Left ventricle myocardium inferior (tissue), 1 donor: ENCODE results near the gene B3GNT5. TPM values are rescaled to one million over a fixed set of nuclear protein-coding genes. Genes with fewer than 3 reads are reported as not detected.

ENCODE experiments used
- DNase-seq: peaks from one replicate; pipeline ENCODE4 v3.0.0-alpha.2; 2020
- H3K27ac ChIP-seq: fragments of 200-600 bp; replicated peaks from 2 replicates; pipeline ENCODE4 v1.8.0; 2021
- H3K27me3 ChIP-seq: fragments of 200-600 bp; 2 replicates; pipeline ENCODE4 v1.8.0; 2021; ENCODE audit warnings: low read depth
- H3K36me3 ChIP-seq: fragments of 200-600 bp; 2 replicates; pipeline ENCODE4 v1.8.0; 2021
- H3K4me1 ChIP-seq: fragments of 200-600 bp; 2 replicates; pipeline ENCODE4 v1.8.0; 2021
- H3K4me3 ChIP-seq: fragments of 200-600 bp; 2 replicates; pipeline ENCODE4 v1.8.0; 2021; ENCODE audit warnings: mild to moderate bottlenecking, moderate library complexity
- H3K9me3 ChIP-seq: fragments of 200-600 bp; replicated peaks from 2 replicates; pipeline ENCODE4 v1.8.0; 2021
- CTCF ChIP-seq: fragments of 200-600 bp; IDR thresholded peaks from 2 replicates; pipeline ENCODE4 v1.8.0; 2021; ENCODE audit warnings: antibody characterized with exemption, mild to moderate bottlenecking, borderline replicate concordance
- intact Hi-C: fragments of 100-400 bp; cut with micrococcal nuclease; formaldehyde crosslinking; loops from one replicate; pipeline ENCODE4 v1.11.0; 2022
- total RNA-seq: library from RNA; stranded (reverse); fragmentation: NEBNext Ultra II Directional; extraction: Animal tissue kit (Norgen Biotek cat#: 25700); gene quantifications from one replicate; pipeline ENCODE4 v1.2.1, GENCODE V29; 2021
- donor health status: DM: no; HTN: yes; CAD: no; lungs with severe emphysema.

B3GNT5 gene
- total RNA-seq, 1 donor from 2014 or later: 2.1 TPM

GRCh38 chr3:183230826-183231225, 22.2 kb upstream of the B3GNT5 start:
- TF ChIP-seq CTCF: no peak
- Histone ChIP-seq H3K9me3 (no peaks in the 10 kb centered on the region), H3K36me3 (no peaks in the 10 kb centered on the region), H3K4me1 (peaks cover 7% of the 10 kb centered on the region), H3K4me3 (no peak overlapping the region), H3K27ac (no peak overlapping the region), H3K27me3 (no peaks in the 10 kb centered on the region)
- no peak for DNase-seq
- intact Hi-C loops: no loop called here

- Histone ChIP-seq H3K27me3 (no peaks in the 10 kb centered on the region), H3K36me3 (no peaks in the 10 kb centered on the region), H3K4me1 (peaks cover 7% of the 10 kb centered on the region), H3K9me3 (no peaks in the 10 kb centered on the region), H3K4me3 (no peak overlapping the region), H3K27ac (no peak overlapping the region)
- intact Hi-C loops: no loop called here
- TF ChIP-seq CTCF: no peak
- DNase-seq: no peak
Observed at GRCh38 chr3:183233966-183234365, 19.1 kb upstream of the B3GNT5 start.

- intact Hi-C loops: no loop called here
- H3K27me3 ChIP-seq: no peaks in the 10 kb centered on the region
- no peak overlapping the region for H3K4me3 ChIP-seq
- H3K4me1 ChIP-seq: peaks cover 3% of the 10 kb centered on the region
- no peaks in the 10 kb centered on the region for H3K36me3 ChIP-seq
- DNase-seq: no peak
- TF ChIP-seq CTCF: no peak
- H3K9me3 ChIP-seq: peaks cover 18% of the 10 kb centered on the region
- H3K27ac ChIP-seq: no peak overlapping the region
Observed at GRCh38 chr3:183239046-183239445, 14.0 kb upstream of the B3GNT5 start.

GRCh38 chr3:183242431-183242830, 10.6 kb upstream of the B3GNT5 start:
- no peaks in the 10 kb centered on the region for H3K27me3 ChIP-seq
- H3K4me1 ChIP-seq: peaks cover 11% of the 10 kb centered on the region
- H3K36me3 ChIP-seq: no peaks in the 10 kb centered on the region
- intact Hi-C loops: no loop called here
- H3K9me3 ChIP-seq: peaks cover 18% of the 10 kb centered on the region
- H3K27ac ChIP-seq: no peak overlapping the region
- no peak for TF ChIP-seq CTCF
- H3K4me3 ChIP-seq: no peak overlapping the region
- no peak for DNase-seq

GRCh38 chr3:183244219-183244618, 8.8 kb upstream of the B3GNT5 start:
- H3K4me1 ChIP-seq: peaks cover 11% of the 10 kb centered on the region
- TF ChIP-seq CTCF: no peak
- H3K4me3 ChIP-seq: no peak overlapping the region
- H3K27ac ChIP-seq: no peak overlapping the region
- no peaks in the 10 kb centered on the region for H3K36me3 ChIP-seq
- no peaks in the 10 kb centered on the region for H3K27me3 ChIP-seq
- DNase-seq: peak; percentile 38
- intact Hi-C loops: no loop called here
- H3K9me3 ChIP-seq: peaks cover 18% of the 10 kb centered on the region

- intact Hi-C loops: no loop called here
- DNase-seq: no peak
- H3K36me3 ChIP-seq: no peaks in the 10 kb centered on the region
- H3K9me3 ChIP-seq: peaks cover 18% of the 10 kb centered on the region
- H3K27ac ChIP-seq: peak overlapping the region; percentile 17
- H3K27me3 ChIP-seq: no peaks in the 10 kb centered on the region
- no peak overlapping the region for H3K4me3 ChIP-seq
- TF ChIP-seq CTCF: no peak
- H3K4me1 ChIP-seq: peaks cover 11% of the 10 kb centered on the region
Observed at GRCh38 chr3:183244981-183245476, 8.0 kb upstream of the B3GNT5 start.
